A673 (cell line): ENCODE measurements around the gene KRT7. TPM values are rescaled to one million over a fixed set of nuclear protein-coding genes. Genes with fewer than 3 reads are reported as not detected.

ENCODE experiments used
- BruUV-seq: library from RNA; stranded (reverse); fragments of 400-500 nt; replicated peaks from 2 replicates; lab custom pipeline; 2021; lab: Mats Ljungman, UMichigan
- CTCF ChIA-PET: fragments of 300-600 bp; sonication (Branson Sonifier 250); formaldehyde crosslinking; loops from one replicate; lab custom pipeline; 2022; ENCODE audit warnings: antibody characterized with exemption; lab: Charles Lee
- POLR2A ChIA-PET: fragments of 300-600 bp; sonication (Branson Sonifier 250); formaldehyde crosslinking; loops from one replicate; lab custom pipeline; 2022; ENCODE audit warnings: antibody characterized with exemption; ENCODE audit not compliant: low non-redundant PET; lab: Charles Lee
- DNase-seq: peaks from one replicate; pipeline ENCODE4 v3.0.0-alpha.2; 2015; ENCODE audit warnings: low spot score
- H3K27ac ChIP-seq: fragments of 200-600 bp; sonication (generic); 2 replicates; pipeline ENCODE4 v1.5.1; 2016; ENCODE audit warnings: mixed run types, low read depth, mild to moderate bottlenecking, mixed read lengths, antibody characterized with exemption, low read length; ENCODE audit not compliant: poor library complexity, severe bottlenecking
- H3K27me3 ChIP-seq: fragments of 200-600 bp; sonication (generic); replicated peaks from 2 replicates; pipeline ENCODE4 v1.6.1; 2017; ENCODE audit warnings: mixed run types, low read depth, mild to moderate bottlenecking, mixed read lengths, antibody characterized with exemption, low read length; ENCODE audit not compliant: insufficient read depth, poor library complexity
- H3K36me3 ChIP-seq: fragments of 200-600 bp; sonication (generic); 2 replicates; pipeline ENCODE4 v1.6.1; 2016; ENCODE audit warnings: mixed run types, mild to moderate bottlenecking, mixed read lengths, antibody characterized with exemption, low read length; ENCODE audit not compliant: insufficient read depth, poor library complexity, severe bottlenecking
- H3K4me1 ChIP-seq: fragments of 200-600 bp; sonication (generic); 2 replicates; pipeline ENCODE4 v1.6.1; 2017; ENCODE audit warnings: mixed run types, mild to moderate bottlenecking, mixed read lengths, antibody characterized with exemption, low read length; ENCODE audit not compliant: insufficient read depth, poor library complexity, severe bottlenecking
- H3K4me3 ChIP-seq: fragments of 200-600 bp; sonication (generic); 2 replicates; pipeline ENCODE4 v1.5.1; 2016; ENCODE audit warnings: low read depth, mixed run types, mild to moderate bottlenecking, mixed read lengths, low read length; ENCODE audit not compliant: poor library complexity, severe bottlenecking
- H3K9me3 ChIP-seq: fragments of 200-600 bp; sonication (generic); 2 replicates; pipeline ENCODE4 v1.6.1; 2016; ENCODE audit warnings: mixed run types, low read depth, mild to moderate bottlenecking, mixed read lengths, antibody characterized with exemption, low read length; ENCODE audit not compliant: poor library complexity, severe bottlenecking
- CTCF ChIP-seq: fragments of 300-800, 200-600 bp; sonication (generic); conservative IDR thresholded peaks from 2 replicates; pipeline ENCODE4 v1.5.1; 2017; ENCODE audit warnings: low read depth, mild to moderate bottlenecking, antibody characterized with exemption, low read length, moderate library complexity, mixed read lengths
- EZH2 ChIP-seq: fragments of 200-600 bp; sonication (generic); IDR thresholded peaks from 2 replicates; pipeline ENCODE4 v1.6.1; 2017; ENCODE audit warnings: borderline replicate concordance, low read depth, mild to moderate bottlenecking, mixed read lengths, antibody characterized with exemption, low read length; ENCODE audit not compliant: poor library complexity, severe bottlenecking
- intact Hi-C: fragments of 100-400 bp; cut with micrococcal nuclease; formaldehyde crosslinking; loops from one replicate; pipeline ENCODE4 v1.10.0; 2022; ENCODE audit not compliant: unreplicated experiment
- total RNA-seq: library from RNA; stranded (reverse); gene quantifications from 2 replicates; pipeline ENCODE4 v1.2.3, GENCODE V29; 2021

Gene KRT7
- total RNA-seq, 1 experiment from 2014 or later, result 1.0 TPM

GRCh38 chr12:52232203-52232673 lies 805 bp upstream of the KRT7 start:
- ChIA-PET POLR2A (no interaction called here), CTCF (no interaction called here)
- H3K4me1 ChIP-seq, result no peaks in the 10 kb centered on the region
- no peaks in the 10 kb centered on the region for H3K9me3 ChIP-seq
- TF ChIP-seq CTCF (no peak), EZH2 (no peak)
- no peak overlapping the region for H3K27ac ChIP-seq
- H3K4me3 ChIP-seq, result no peak overlapping the region
- H3K36me3 ChIP-seq, result no peaks in the 10 kb centered on the region
- DNase-seq, result no peak
- BruUV-seq, result no TSS peak
- peaks cover 12% of the 10 kb centered on the region for H3K27me3 ChIP-seq
- intact Hi-C loops, result no loop called here

DNA sequence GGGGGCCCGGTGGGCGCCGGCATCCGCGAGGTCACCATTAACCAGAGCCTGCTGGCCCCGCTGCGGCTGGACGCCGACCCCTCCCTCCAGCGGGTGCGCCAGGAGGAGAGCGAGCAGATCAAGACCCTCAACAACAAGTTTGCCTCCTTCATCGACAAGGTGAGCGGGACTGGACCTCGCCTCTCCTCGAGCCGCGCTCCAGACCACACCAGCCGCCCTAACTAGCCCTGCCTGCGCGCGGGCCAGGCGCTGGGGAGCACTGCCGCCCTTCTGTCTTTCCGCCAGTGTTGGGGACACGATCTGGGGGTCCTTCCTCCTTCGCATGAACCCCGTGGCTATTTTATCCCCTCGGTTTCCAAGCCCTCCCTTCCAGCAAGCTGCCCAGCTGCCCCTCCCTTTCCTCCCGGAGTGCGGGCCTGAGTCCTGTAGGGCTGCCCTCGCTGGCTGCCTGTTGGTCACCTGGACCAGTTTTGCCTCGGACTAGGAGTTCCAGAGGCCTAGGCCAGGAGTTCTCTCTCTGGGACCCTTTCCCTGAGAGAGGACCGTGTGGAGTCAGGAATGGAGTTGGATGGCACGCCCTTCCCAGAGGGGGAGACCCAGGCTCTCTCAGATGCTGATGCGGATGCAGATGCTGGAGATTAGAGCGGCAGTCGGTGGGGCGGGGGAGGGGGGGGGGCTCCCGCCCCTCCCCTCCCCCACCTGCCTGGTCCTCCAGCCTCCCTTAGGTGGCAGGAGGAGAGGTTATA lies 592 bp downstream of the KRT7 start:
- no TSS peak for BruUV-seq
- intact Hi-C loops, result no loop called here
- H3K27me3 ChIP-seq, result peaks cover 12% of the 10 kb centered on the region

DNA sequence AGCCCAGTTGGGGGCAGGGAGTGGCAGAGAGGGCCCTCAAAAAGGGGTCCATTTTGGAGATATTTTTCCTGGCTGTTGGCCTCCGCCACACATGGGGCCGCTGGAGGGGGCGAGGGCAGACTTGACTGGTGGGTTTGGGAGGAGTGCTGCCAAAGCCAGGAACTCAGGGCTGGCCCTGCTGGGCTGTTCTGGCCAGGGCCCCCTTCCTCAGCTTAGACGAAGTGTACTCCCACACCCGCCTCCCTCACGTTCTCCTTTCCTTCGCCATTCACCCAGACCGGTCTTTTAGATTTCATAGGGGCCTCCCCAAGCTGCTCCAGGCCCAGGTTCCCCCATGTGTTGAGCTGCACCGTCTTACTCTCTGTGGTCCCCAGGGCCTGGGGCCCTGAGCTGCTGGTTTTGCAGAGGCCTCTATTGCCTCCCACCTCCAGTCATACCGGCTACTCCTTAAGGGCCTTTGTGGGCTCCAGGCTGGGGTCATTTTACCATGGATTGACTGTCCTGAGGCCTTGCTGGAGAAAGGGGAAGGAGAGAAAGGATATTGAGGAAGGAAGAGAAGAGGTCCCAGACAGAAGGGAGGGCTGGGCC lies 1.3 kb downstream of the KRT7 start:
- intact Hi-C loops, result no loop called here
- ChIA-PET POLR2A (no interaction called here), CTCF (no interaction called here)
- no peak overlapping the region for H3K4me3 ChIP-seq
- H3K36me3 ChIP-seq, result no peaks in the 10 kb centered on the region
- peaks cover 12% of the 10 kb centered on the region for H3K27me3 ChIP-seq
- TF ChIP-seq CTCF, result no peak
- no peak for TF ChIP-seq EZH2
- no peaks in the 10 kb centered on the region for H3K9me3 ChIP-seq
- BruUV-seq, result no TSS peak
- no peak for DNase-seq
- no peak overlapping the region for H3K27ac ChIP-seq
- no peaks in the 10 kb centered on the region for H3K4me1 ChIP-seq

More for the DNA sequence above, 592 bp downstream of the KRT7 start:
- no peaks in the 10 kb centered on the region for H3K4me1 ChIP-seq
- H3K4me3 ChIP-seq, result no peak overlapping the region
- DNase-seq, result no peak
- POLR2A ChIA-PET, result no interaction called here
- TF ChIP-seq CTCF (no peak), EZH2 (no peak)
- CTCF ChIA-PET, result no interaction called here
- H3K36me3 ChIP-seq, result no peaks in the 10 kb centered on the region
- H3K27ac ChIP-seq, result no peak overlapping the region
- no peaks in the 10 kb centered on the region for H3K9me3 ChIP-seq
